Erythroblast (primary cell): ENCODE measurements around the gene ORAI2.
A peak's percentile ranks its signal among the peaks of the same experiment; 100 is the strongest.
"Not testable (repeated sequence)": the region's sequence is repeated elsewhere in the genome, so short reads cannot be mapped to it uniquely, and the experiment has no call there.

Source experiments
- DNase-seq, 2 experiments: peaks; one replicate each; lab custom pipeline; 2025; lab: John Stamatoyannopoulos, UW
- GATA1 ChIP-seq: IDR thresholded peaks from 2 replicates; pipeline ENCODE4 v1.6.1; 2011; ENCODE audit warnings: low read depth, mild to moderate bottlenecking, control low read depth, low read length, moderate library complexity
- POLR2A ChIP-seq: IDR thresholded peaks from 2 replicates; pipeline ENCODE4 v1.6.1; 2011; ENCODE audit warnings: mild to moderate bottlenecking, low read length

ORAI2 gene

DNA sequence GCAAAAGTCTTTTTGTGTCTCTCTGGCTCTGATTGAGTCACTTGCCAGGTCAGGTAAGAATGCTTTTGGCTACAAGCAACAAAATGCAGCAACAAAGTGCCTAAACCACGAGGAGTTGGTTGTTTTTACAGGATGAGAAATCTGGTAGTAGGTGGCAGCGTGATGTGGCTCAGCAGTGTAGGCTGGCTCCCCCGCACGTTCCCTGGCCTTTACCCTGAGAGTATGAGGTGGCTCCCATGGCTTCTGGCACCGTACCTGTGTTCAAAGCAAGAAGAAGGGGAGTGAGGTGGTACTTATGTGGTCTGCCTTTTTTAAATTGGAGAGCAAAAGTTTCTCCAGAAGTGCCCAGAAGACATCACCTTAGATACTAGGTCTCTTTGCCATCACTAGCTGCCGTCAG is 25.5 kb upstream of the ORAI2 start:
- TF ChIP-seq POLR2A (no peak), GATA1 (no peak)
- DNase-seq, result no peak

DNA sequence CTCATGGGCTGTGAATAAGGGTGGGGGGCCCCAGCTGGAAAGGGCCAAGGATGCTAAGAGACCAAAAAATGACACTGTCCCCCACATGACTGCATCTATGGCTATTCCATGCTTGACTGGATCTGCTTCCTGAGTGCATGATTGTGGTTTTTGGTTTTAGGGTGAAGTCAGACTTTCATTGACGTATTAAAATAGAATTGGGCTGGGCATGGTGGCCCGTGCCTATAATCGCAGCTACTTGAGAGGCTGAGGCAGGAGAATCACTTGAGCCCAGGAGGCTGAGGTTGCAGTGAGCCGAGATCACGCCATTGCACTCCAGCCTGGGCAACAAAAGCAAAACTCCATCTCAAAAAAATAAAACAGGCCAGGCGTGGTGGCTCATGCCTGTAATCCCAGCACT is 24.8 kb upstream of the ORAI2 start:
- not testable (repeated sequence) for DNase-seq

DNA sequence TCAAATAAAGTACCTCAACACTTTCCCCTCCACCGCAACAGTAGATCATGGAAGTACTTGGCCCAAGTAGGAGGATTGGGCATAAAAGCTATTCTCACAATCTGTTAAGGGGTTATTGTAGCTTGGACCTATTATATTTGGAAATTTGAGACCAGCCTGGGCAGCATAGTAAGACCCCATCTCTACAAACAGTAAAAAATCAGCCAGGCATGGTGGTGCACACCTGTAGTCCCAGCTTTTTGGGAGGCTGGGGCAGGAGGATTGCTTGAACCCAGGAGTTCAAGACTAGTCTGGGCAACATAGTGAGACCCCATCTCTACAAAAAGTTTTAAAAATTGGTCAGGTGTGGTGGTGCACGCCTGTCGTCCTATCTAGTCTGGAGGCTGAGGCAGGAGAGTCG is 24.0 kb upstream of the ORAI2 start:
- DNase-seq, result no peak
- TF ChIP-seq POLR2A (no peak), GATA1 (no peak)

DNA sequence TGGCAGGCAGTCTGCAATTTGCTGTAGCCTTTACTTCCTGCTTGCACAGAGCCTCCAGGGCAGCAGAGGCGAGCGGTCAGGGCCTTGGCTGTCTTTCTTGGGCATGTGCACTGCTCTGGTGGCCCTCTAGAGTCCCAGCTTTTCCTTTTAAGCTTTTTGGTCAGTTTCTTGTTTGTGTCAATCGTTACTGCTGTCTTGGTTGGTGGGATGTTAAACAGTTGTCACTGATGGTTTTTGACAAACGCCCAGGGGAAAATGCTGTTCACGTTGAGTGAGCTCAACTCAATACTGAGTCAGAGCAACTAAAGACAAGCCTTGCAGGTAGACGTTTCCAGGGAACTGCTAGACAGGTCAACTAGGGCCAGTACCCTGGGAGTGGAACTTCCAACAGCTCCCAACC is 23.3 kb upstream of the ORAI2 start:
- TF ChIP-seq POLR2A, result no peak
- TF ChIP-seq GATA1, result no peak
- DNase-seq, result no peak

DNA sequence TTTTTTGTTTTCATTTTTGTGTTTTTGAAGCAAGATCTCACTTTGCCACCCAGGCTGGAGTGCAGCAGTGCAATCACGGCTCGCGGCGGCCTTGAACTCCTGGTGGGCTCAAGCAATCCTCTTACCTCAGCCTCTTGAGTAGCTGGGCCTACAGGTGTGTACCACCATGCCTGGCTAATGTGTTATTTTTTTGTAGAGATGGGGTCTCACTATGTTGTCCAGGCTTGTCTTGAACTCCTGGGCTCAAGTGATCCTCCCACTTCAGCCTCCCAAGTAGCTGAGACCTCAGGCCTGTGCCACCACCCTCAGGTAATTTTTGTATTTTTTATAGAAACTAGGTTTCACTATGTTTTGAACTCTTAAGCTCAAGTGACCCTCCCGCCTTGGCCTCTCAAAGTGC is 22.5 kb upstream of the ORAI2 start:
- no peak for DNase-seq
- no peak for TF ChIP-seq GATA1
- no peak for TF ChIP-seq POLR2A

DNA sequence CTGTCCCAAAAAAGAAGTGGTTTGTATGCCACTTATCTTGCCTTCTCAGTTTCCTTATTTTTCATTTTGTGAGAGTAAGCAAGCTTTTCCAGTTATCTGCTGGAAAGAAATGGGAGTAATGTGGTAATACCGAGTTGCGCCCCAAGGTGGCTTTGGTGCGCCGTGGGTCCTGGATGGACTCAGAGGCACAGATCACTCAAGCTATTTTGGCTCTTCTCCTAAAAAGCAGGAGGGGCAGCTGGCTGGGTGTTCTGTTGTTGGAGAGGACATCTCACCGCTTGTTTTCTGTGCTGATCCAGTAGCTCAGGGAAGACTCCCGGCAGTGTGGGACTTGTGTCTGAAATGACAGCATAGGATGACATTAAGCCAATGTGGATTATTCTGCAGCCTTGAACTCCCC is 20.8 kb upstream of the ORAI2 start:
- peak; percentile 51 to 55 for DNase-seq
- TF ChIP-seq GATA1 (no peak), POLR2A (no peak)

DNA sequence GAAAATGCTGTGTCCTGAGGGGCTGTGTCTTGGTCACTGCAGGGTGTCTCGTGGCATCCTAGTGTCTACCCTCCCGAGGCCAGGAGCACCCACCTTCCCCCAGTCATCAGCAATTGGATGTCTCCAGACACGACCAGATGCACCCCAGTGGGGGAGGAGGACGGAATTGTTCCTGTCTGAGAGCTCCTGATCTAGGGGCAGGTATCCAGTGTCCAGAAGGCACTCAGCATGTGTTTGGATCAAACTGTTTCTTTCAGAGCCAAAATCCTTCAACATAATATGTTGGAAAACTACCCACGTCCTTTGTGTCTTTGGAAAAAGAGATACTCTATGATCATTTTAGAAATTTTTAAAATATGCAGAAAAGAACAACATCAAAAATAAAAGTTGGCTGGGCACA is 20.3 kb upstream of the ORAI2 start:
- TF ChIP-seq GATA1 (no peak), POLR2A (no peak)
- DNase-seq, result no peak

DNA sequence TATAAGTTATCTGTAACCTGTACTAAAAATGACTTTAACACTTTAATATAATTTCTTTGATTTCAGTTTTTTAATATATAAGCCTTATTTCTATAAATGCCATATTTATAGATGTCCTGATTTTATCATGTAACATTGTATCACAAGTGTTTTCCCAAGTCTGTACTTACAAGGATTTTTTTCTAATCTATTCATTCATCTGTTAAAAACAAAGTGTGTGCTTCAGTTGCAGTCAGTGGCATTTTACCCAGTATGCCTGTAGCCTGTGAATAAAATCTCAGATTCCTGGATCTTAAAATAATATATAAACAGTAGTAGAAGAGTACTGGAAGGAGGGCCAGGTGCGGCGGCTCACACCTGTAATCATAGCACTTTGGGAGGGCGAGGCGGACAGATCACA is 19.8 kb upstream of the ORAI2 start:
- TF ChIP-seq POLR2A, result no peak
- TF ChIP-seq GATA1, result no peak
- no peak for DNase-seq

DNA sequence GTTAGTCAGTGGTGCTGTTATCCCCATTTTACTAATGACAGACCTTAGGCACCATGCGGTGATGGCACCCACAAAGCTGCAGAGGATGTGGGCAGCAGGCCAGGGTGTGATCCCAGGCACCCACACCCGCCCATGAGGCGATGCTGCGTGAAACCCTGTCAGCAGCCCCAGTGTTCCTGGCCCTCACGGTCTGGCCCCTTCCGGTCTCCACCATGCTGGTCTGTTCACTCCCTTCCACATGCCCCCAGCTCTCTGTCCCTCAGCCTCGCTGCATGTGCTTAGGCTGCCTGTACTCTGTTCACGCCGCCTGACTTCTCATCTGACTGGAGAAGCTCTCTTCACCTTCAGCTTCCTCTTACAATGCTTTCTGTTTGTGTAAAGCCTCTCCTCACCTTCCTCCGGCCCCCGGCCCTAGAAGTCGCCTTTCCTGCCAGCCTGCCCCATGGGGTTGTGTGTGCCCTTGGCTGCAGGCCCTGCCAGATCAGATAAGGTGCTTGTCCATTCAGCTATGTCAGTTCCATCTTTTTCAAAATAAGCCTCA is 17.6 kb upstream of the ORAI2 start:
- DNase-seq, result peak; percentile 35 to 44
- TF ChIP-seq POLR2A, result no peak

DNA sequence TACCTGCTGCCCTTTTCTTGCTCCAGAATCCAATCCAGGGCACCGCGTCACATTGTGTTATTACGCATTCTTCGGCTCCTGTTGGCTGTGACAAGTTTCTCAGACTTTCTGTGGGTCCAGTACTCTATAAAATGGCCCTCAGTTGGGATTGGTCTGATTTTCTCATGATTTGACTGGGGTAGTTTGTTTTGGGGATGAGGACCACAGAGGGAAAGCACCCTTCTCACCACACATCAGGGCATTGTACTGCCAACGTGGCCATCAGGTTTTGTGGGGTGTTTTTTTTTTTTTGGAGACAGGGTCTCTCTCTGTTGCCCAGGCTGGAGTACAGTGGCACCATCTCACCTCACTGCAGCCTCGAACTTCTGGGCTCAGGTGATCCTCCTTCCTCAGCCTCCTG is 17.0 kb upstream of the ORAI2 start:
- TF ChIP-seq POLR2A (no peak), GATA1 (no peak)
- no peak for DNase-seq

DNA sequence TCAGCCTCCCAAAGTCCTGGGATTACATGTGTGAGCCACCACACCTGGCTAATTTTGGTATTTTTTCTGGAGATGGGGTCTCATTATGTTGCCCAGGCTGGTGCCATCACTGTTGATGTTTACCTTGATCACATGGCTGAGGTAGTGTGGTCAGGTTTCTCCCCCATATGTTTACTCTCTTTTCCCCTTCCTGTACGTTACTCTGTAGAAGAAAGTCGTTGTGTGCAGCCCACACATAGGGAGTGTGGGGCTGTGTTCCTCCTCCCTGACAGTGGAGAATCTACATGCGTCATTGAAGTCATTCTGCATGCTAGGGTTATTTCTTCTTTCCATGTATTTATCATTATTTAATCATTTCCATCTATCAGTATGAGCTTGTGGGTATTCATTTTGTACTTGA is 16.3 kb upstream of the ORAI2 start:
- TF ChIP-seq GATA1 (no peak), POLR2A (no peak)
- no peak for DNase-seq

DNA sequence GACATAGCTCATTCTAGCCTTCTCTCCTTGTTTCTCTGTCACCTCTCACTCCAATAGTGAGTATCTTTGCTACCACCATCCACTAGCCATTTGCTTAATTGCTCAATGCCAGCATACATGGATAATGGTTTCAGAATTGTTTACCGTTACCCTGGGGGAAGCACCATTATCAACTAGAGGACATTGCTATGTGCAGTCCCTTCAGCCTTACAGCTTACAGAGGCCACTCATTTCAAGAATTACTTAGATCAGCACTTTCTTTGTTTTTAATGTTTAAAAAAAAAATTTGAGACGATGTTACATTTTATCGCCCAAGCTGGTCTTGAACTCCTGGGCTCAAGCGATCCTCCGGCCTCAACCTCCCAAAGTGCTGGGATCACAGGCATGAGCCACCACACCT is 14.8 kb upstream of the ORAI2 start:
- TF ChIP-seq POLR2A (no peak), GATA1 (no peak)
- DNase-seq, result no peak

DNA sequence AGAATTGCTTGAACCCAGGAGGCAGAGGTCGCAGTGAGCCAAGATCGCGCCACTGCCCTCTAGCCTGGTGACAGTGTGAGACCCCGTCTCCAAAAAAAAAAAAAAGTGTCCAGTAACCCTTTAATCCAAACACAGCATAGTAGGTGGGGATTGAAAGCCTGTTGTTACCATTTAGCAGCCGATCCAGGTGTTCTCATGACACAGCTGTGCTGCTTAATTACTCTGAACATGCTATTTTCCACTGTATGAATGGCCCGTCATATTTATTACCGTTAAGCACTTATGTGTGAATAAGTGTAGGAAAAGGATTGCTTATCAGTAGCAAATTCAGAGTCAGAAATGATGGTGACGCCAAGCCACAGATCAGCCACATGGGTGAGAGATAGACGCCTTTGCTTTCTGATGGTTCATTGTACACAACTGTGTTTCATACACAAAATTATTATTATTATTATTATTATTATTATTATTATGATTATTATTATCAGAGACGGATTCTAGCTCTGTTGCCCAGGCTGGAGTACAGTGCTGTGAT is 11.6 kb upstream of the ORAI2 start:
- TF ChIP-seq GATA1 (no peak), POLR2A (no peak)

DNA sequence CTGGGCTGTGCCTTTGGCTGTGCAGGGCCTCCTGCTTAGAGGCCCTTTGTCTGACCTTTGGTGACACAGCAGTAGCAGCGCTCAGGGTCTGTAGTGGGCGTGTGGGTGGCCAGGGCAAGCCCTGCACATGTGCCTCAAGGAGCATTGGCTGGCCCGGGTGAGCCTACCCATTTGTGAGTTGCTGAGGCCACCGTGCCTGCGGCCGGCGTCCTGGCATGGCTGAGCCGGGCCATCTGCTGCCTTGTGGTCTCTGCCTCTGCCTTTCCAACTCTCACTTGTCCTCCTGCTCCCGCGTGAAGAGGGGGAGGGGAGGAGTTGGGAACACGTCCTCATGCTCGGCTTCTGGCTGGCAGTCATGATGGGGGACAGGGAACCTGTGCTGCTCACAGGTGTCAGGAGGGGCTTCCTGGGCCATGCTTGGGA is 9.2 kb upstream of the ORAI2 start:
- DNase-seq, result no peak
- TF ChIP-seq GATA1 (no peak), POLR2A (no peak)

More for the DNA sequence above, 11.6 kb upstream of the ORAI2 start:
- DNase-seq, result peak; percentile 50 to 71

DNA sequence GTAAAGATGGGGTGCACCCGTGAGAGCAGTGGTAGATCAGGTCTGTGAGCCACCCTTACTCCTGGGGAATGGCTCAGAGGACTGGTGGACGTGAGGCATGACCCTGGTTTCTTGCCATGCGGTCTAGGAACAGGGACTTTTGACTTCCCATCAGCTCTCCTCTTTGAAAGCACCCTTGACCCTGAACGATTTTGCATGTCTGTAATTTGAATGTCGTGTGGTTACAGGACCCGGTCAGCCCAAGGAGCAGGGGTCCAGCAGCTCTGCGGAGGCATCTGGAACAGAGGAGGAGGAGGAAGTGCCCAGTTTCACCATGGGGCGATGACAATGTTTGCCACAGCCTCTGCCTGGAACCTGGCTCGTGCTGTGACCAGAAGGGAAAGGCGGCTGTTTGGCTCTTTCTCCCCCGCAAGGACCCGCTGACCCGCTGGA is 8.6 kb upstream of the ORAI2 start:
- TF ChIP-seq GATA1 (no peak), POLR2A (no peak)
- DNase-seq, result no peak
